Lung (tissue), 12 donors: ENCODE data around the gene EYA3. TPM values are rescaled to one million over a fixed set of nuclear protein-coding genes. Genes with fewer than 3 reads are reported as not detected.

ENCODE experiments used
- ATAC-seq: fragments of 200-7000 bp; cut with Tn5 transposase; one replicate; pipeline ENCODE4 v1.9.1; 2020; ENCODE audit warnings: moderate number of reproducible peaks; ENCODE audit not compliant: insufficient read depth, low FRiP score
- DNase-seq, 3 donors: peaks; one replicate each; pipeline ENCODE4 v3.0.0-alpha.2; 2013 to 2017
- H3K27ac ChIP-seq, 2 donors: one replicate each; pipeline ENCODE4 v1.5.1; 2013; ENCODE audit warnings: mild to moderate bottlenecking in 2 of 2, moderate library complexity in 2 of 2, control low read depth in 1 of 2, inconsistent platforms in 1 of 2, low read depth in 1 of 2, low read length in 1 of 2
- H3K27me3 ChIP-seq, 3 donors: one replicate each; pipeline ENCODE4 v1.5.1; 2013; ENCODE audit warnings: low read length in 2 of 3; ENCODE audit not compliant: control insufficient read depth in 3 of 3, insufficient read depth in 3 of 3
- H3K36me3 ChIP-seq, 4 donors: one replicate each; pipeline ENCODE4 v1.5.1; 2013; ENCODE audit warnings: low read length in 4 of 4, mild to moderate bottlenecking in 1 of 4, moderate library complexity in 1 of 4; ENCODE audit not compliant: control insufficient read depth in 4 of 4, insufficient read depth in 4 of 4
- H3K4me1 ChIP-seq, 5 donors: one replicate each; pipeline ENCODE4 v1.5.1; 2013; ENCODE audit warnings: low read length in 5 of 5, mild to moderate bottlenecking in 2 of 5, moderate library complexity in 1 of 5; ENCODE audit not compliant: control insufficient read depth in 5 of 5, insufficient read depth in 5 of 5
- H3K4me3 ChIP-seq: one replicate; pipeline ENCODE4 v1.5.1; 2013; ENCODE audit warnings: mild to moderate bottlenecking, control low read depth, moderate library complexity
- H3K9ac ChIP-seq, 2 donors: one replicate each; pipeline ENCODE4 v1.5.1; 2013; ENCODE audit warnings: low read length in 2 of 2, control low read depth in 1 of 2; ENCODE audit not compliant: insufficient read depth in 1 of 2
- H3K9me3 ChIP-seq, 4 donors: one replicate each; pipeline ENCODE4 v1.5.1; 2013; ENCODE audit warnings: low read length in 3 of 4, mild to moderate bottlenecking in 1 of 4, moderate library complexity in 1 of 4; ENCODE audit not compliant: control insufficient read depth in 4 of 4, insufficient read depth in 3 of 4
- CTCF ChIP-seq: IDR thresholded peaks from 2 replicates; pipeline ENCODE4 v1.5.1; 2012; ENCODE audit warnings: mild to moderate bottlenecking; ENCODE audit errors: control extremely low read depth, extremely low read depth
- WGBS, 2 donors: extraction: QIAGEN DNeasy Blood & Tissue Kit; methylation state at CpG; one replicate each; pipeline ENCODE4 v1.1.7; 2013; 5-methylcytosine and 5-hydroxymethylcytosine counted together
- polyA plus RNA-seq, 2 donors: library from polyadenylated mRNA; stranded (reverse); fragments of 200-250 nt; gene quantifications; one replicate each; pipeline ENCODE4 v1.2.1, GENCODE V29; 2013
- total RNA-seq, 2 donors: library from RNA; depleted of rRNA in 1 of 2; stranded (reverse); fragments of >200 nt in 1 of 2; gene quantifications; one replicate each; pipeline ENCODE4 v1.2.1, GENCODE V29; 2014 to 2021
- donor health status: control.
- donor health status: control.
- donor health status: Bipolar disorder and iron deficiency.
- donor health status: healthy.
- donor health status: DM: yes; HTN: yes; CAD: no.

The EYA3 gene
- total and polyA plus RNA-seq, 4 donors = 6.3 to 21.8 (median 13.4) TPM

GRCh38 chr1:28064064-28064463, 24.3 kb downstream of the EYA3 start:
- no peak for TF ChIP-seq CTCF
- Histone ChIP-seq H3K9ac (no peak overlapping the region), H3K36me3 (no peaks in the 10 kb centered on the region), H3K27me3 (no peaks in the 10 kb centered on the region), H3K9me3 (no peaks in the 10 kb centered on the region), H3K4me3 (no peak overlapping the region), H3K27ac (no peak overlapping the region), H3K4me1 (peaks cover 0 to 5% (median 0%) of the 10 kb centered on the region in 5 donors)
- no peak for ATAC-seq
- DNase-seq = no peak
- WGBS, 2 donors = 57 to 61% methylated on average over 5 of the region's 5 CpGs

GRCh38 chr1:28062806-28063205, 25.6 kb downstream of the EYA3 start:
- H3K4me3 ChIP-seq = no peak overlapping the region
- H3K27ac ChIP-seq = no peak overlapping the region
- H3K36me3 ChIP-seq = no peaks in the 10 kb centered on the region
- no peaks in the 10 kb centered on the region for H3K27me3 ChIP-seq
- WGBS, 2 donors = 53 to 67% methylated on average over 7 of the region's 7 CpGs
- peaks cover 0 to 5% (median 0%) of the 10 kb centered on the region in 5 donors for H3K4me1 ChIP-seq
- no peak for TF ChIP-seq CTCF
- H3K9ac ChIP-seq = no peak overlapping the region
- H3K9me3 ChIP-seq = no peaks in the 10 kb centered on the region
- ATAC-seq (no peak), DNase-seq (no peak)

- DNase-seq = no peak
- no peak for ATAC-seq
- peaks cover 0 to 2% (median 0%) of the 10 kb centered on the region in 4 donors for H3K36me3 ChIP-seq
- H3K27me3 ChIP-seq = no peaks in the 10 kb centered on the region
- H3K4me3 ChIP-seq = no peak overlapping the region
- H3K27ac ChIP-seq = no peak overlapping the region
- H3K9ac ChIP-seq = no peak overlapping the region
- peaks cover 0 to 2% (median 0%) of the 10 kb centered on the region in 5 donors for H3K4me1 ChIP-seq
- no peaks in the 10 kb centered on the region for H3K9me3 ChIP-seq
- whole genome bisulfite sequencing, 2 donors = 55 to 68% methylated on average over 8 of the region's 8 CpGs
- no peak for TF ChIP-seq CTCF
Measured at GRCh38 chr1:28058971-28059878, 29.2 kb downstream of the EYA3 start.
